GM18867 (cell line): ENCODE results near the gene DNAJC9.
"Not testable (repeated sequence)": the region's sequence is repeated elsewhere in the genome, so short reads cannot be mapped to it uniquely, and the experiment has no call there.

Source experiments
- ATAC-seq: cut with Tn5 transposase; IDR thresholded peaks from one replicate; pipeline ENCODE4 v1.9.1; 2021; ENCODE audit warnings: mild to moderate bottlenecking, moderate library complexity; ENCODE audit not compliant: unreplicated experiment

Gene DNAJC9, protein sequence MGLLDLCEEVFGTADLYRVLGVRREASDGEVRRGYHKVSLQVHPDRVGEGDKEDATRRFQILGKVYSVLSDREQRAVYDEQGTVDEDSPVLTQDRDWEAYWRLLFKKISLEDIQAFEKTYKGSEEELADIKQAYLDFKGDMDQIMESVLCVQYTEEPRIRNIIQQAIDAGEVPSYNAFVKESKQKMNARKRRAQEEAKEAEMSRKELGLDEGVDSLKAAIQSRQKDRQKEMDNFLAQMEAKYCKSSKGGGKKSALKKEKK

DNA sequence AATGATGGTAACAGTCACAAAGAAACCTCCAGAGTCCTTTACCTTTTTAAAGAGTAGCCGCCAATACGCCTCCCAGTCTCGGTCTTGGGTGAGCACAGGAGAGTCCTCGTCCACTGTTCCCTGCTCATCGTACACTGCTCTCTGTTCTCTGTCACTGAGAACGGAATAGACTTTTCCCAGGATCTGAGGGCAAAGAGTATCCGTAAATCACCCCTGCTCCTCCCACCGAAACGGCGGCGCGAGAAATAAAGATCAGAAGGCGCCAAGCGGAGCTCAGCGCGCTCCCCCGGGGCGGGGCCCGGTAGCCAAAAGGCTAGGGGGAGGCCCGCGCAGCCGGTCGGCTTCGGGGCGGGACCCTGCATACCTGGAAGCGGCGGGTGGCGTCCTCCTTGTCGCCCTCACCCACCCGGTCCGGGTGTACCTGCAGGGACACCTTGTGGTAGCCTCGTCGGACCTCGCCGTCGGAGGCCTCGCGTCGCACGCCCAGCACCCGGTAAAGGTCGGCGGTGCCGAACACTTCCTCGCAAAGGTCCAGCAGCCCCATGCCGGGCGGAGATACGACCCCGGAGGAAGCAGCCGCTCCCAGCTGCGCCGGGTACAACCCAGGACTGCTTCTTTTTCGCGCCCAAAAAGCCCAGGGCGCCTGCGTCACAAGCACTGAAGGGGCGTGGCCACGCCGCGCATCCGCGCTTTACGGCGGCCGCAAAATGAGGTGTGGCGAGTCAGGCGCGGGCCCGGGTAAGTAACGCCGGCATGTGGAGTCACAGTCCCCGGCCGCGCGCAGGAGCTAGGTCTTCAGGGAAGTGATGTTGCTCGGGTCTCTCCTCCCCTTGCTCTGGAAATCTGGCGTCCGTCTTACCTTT, at the start of gene DNAJC9:
Gene DNAJC9 (minus strand): TSS at position 610 of the 863 bp plus-strand sequence. CDS start 66 bp downstream, at position 544.
- peak; percentile 75 for ATAC-seq

DNA sequence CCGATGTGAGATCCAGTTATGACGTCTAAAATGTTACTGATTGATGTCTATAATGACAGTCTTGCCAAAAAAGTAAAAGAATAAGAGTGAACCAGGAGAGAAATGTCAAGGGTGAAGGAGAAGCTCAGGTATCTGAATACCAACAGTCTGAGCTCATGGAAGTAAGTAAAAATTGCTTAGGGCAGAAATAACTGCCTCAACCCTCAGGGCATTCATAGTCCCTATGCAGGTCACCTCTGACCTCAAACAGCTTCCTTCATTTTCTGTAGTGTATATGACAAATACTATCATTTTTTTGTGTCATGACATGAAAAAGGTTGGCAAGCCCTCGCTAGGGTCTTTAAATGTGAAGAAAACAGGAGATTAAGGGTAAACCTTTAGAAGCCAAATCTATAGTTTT, 46.4 kb upstream of the DNAJC9 start:
- no peak for ATAC-seq

DNA sequence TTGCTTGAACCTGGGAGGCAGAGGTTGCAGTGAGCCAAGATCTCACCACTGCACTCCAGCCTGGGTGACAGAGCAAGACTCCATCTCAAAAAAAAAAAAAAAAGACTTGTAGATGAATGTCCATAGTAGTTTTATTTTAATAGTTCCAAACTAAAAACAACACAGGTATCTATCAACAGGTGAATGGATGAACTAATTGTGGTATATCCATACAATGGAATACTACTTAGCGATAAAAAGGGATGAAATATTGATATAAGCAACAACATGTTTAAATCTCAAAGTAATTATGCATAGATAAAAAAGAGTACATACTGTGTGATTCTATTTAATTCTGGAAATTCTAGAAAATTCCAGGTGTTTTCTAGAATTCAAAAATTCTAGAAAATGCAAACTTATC, 42.9 kb upstream of the DNAJC9 start:
- ATAC-seq: no peak

DNA sequence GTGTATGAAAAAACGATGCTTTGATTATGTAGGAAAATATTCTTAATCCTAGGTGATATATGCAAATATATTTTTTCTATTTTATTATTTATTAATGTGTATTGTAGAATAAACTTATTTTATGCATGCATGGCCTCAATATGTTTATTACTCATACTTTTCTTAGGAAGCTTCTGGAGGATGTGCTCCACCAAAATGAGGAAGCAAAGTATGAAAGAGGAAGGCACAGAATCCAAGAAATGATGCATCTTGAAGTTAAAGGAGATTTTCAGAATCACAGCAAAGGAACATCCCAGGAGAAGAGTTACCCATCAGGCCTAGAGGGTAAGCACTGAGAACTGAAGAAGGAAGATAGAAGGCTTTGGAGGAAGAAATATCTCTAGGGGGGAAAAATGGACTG, 40.4 kb upstream of the DNAJC9 start:
- no peak for ATAC-seq

DNA sequence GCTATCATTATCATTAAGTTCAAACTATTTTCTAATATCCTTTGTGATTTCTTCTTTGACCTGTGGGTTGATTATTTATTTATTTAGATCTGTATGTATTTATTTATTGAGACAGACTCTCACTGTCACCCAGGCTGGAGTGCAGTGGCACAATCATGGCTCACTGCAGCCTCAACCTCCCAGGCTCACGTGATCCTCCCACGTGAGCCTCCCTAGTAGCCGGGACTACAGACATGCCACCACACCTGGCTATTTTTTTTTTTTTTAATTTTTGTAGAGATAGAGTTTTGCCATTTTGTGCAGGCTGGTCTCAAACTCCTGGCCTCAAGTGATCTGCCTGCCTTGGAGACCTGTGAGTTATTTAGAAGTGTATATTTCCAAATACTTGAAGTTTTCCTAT, 34.0 kb upstream of the DNAJC9 start:
- no peak for ATAC-seq

DNA sequence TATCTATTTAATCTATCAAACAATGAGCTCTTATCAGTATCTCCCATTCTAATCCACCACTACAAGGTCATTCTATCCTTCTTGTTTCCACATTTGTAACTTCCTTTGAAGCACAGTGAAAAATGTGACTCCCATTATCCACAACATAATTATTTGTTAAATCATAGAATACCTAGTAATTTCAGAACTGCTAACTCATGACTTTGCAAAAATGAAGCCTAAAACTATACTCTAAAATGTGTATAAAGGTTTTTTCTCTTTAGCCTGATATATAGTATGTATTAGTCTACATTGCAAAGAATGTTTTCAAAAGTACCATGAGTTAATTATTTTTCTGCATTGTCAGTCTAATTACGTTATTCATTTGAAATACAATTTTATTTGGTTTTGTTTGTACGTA, 17.4 kb upstream of the DNAJC9 start:
- no peak for ATAC-seq

DNA sequence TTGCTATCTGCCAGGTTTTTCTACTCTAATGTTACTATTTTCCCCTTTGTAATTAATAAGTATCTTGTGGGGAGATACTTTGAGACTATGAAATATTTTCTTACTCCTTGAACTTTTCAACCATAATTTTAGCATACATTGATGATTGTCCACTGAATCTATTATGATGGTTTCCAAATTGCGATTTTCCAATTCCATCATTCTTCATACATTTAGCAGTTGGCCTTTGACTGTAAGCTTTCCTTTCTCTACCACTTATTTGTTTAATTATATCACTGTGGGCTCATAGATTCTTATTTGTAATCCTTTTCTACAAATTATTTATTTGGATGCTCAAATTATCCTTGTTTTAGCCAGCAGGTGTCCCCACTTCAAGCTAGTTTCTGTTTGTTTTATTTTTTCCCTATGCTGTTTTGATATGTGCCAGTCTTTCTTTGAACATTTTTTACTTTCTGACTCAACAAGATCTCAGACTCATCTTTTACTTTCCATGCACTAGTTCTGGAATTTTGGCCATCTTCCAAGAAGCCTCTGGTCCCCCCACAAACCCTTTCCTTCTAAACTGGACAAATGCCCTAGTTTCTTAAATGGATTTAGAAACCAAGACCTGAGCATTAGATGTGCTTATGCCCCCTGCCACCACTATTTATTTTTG, 16.8 kb upstream of the DNAJC9 start:
- no peak for ATAC-seq

DNA sequence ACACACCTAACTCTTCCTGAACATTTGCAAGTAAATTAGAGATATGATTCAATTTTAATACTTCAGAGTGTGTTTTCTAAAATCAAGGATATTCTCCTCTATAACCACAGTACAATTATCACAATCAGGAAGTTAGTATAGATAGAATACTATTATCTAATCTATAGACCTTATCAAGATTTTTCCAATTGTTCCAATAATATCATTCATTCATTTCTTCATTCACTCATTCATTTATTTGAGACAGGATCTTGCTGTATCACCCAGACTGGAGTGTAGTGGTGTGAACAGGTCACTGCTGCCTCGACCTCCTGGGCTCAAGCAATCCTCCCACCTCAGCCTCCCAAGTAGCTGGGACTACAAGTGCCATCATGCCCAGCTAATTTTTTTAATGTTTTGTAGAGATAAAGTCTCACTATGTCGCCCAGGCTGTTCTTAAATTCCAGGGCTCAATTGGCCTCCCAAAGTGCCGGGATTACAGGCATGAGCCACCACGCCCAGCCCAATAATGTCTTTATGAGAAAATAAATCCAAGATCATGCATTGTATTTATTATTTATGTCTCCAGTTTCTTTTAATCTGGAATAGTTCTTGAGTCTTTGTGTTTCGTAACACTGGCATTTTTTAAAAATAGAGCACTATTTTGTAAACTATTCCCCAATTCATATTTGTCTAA, 16.0 kb upstream of the DNAJC9 start:
- ATAC-seq: no peak

DNA sequence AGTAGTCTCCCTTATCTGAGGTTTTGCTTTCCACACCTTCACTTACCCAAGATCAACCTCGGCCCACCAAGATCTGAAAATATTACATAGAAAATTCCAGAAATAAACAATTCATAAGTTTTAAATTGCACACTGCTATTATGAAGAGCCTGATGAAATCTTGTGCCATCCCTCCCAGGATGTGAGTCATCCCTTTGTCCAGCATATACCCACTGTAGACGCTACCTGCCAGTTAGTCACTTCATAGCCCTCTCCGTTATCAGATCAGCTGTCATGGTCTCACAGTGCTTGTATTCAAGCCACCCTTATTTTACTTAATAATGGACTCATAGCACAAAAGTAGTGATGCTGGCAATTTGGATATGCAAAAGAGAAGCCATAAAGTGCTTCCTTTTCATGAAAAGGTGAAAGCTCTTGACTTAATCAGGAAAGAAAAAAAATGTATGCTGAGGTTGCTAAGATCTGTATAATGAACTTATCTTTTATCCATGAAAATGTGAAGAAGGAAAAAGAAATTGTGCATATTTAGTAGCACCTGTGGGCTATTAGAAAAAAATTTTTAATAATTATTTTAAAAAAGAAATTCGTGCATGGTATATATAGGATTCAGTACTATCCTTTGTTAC, 15.2 kb upstream of the DNAJC9 start:
- no peak for ATAC-seq

DNA sequence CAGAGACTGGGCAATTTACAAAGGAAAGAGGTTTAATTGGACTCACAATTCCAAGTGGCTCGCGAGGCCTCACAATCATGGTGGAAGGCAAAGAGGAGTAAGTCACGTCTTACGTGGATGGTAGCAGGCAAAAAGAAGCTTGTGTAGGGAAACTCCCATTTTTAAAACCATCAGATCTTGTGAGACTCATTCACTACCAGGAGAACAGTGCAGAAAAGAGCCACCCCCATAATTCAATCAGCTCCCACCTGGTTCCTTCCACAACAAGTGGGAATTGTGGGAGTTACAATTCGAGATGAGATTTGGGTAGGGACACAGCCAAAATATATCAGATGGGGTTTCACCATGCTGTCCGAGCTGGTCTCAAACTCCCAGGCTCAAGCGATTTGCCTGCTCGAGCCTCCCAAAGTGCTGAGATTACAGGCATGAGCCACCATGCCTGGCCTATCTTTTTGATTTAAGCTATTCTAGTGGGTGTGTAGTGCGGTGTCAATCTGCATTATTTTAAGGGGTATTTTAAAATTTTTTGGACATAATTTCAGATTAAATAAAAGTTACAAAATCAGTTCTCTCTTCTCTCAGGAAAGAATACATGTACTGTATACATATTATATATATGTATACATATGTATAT, 14.4 kb upstream of the DNAJC9 start:
- ATAC-seq: no peak

DNA sequence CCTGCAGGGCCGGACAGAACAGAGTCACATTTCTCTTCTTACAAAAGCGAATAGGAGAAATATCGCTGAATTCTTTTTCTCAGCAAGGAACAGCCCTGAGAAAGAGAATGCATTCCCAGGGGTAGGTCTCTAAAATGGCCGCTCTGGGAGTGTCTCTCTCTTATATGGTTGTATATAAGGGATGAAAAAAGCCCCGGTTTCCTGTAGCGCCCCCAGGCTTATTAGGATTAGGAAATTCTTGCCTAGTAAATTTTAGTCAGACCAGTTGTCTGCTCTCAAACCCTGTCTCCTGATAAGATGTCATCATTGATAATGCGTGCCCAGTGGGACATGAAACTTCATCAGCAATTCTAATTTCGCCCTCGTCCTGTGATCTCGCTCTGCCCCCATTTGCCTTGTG, 11.6 kb upstream of the DNAJC9 start:
- not testable (repeated sequence) for ATAC-seq

DNA sequence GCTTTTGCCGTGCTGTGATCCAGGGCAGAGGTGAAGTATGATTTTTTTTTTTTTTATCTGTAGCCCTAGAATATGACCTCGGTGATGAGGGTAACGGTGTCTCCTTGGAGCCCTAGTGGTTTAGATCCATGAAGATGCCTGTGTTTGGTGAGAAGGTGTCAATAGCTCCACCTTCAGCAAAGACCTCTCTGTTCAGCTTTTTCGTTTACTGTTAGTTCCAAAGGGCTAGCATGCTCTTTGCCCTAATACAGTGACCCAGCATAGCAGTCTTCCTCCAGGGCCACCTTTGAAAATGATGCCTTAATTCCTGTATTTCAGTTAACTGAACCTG, 6.1 kb upstream of the DNAJC9 start:
- ATAC-seq: no peak

DNA sequence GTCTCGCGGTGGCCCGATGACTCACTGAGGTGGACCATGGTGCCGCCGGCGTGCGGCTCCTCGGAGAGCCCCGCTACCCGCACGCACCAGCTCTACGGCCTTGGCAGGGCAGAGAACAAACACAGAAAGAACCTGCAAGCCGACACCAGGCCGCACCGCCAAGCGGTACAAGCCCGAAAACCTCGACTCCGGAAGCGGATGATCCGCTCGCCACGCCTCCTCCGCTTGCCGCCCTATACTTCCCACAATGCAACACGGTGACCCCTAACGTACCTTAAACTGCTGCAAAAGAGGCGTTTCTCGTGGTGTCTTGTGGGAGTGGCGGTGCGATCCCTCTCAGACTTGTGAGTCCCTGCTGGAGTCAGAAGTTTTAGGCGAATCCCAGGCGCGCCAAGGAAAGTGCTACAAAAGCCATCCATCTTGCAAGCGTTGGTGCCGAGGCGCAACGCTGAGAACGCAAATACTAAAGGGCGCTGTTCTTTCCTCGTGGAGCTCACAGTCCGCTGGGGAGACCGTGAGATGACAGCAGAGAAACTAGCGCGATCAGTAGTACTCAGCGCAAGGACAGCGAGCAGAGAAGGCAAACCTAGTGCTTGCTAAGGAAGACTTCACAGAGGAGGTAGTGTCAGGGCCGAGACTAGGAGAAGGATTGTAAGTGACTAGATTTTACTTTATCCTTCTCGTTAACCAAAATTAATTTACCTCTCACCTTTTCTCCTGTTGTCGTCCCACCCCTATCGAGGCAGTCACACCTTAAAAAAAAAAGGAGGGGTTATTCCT, 5.6 kb upstream of the DNAJC9 start, which contains the start of gene MRPS16:
Gene MRPS16 (minus strand): TSS at position 200 of the 780 bp plus-strand sequence. CDS start 162 bp downstream, at position 38.
- peak; percentile 83 for ATAC-seq

DNA sequence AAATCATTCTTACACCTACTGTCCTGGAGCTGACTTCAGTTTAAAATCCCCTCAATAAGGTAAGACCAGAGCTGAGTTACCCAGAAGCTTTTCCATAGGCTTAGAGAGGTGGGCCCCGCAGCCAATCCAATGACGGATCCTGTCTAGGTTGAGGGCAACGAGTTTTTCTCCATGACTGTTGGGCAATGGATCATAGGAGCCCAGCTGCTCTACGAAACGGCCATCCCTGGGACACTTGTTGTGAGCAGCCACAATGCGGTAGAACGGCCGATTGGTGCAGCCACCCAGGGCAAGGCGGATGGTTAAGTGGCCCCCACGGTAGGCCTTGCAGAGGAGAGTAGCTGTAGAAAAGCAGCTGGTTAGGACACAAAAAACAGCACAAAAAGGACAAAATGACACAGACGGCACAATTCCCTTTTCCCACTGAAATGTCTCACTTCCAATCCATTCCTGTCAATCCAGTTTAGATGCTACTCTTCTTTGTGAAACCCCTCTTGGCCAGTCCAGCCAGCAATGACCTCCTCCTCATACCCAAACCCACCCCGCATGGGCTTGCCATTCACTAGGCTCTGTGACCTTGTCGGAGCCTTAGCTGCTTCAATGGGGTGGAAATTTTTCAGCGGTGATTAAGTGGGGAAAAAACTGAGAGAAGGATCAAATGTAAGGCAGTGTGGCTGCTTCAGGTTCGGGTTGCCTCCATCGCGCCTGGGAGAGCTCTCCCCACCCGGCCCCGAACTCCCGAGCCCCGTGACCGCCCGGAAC, 4.8 kb upstream of the DNAJC9 start:
- no peak for ATAC-seq

DNA sequence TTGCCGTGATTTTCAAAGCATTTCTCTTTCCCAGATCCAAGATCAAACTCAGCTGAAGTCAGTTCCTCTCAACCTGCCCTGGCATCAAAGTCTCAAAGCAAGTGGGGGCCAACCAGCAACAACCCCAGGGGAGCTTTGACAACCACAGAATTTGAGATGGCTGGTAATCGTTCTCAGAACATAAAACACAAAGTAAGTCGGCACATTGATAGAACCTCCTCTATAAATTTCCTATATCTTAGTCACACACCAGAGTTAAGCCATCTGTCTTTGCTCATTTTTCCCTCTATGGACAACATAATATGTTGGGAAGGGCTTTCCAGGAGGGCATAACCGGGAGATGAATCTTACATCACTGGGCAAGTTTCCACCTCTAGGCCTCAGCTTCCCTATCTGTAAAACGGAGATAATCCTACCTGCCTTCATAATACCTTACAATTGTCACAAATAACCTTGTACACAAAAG, 1.2 kb upstream of the DNAJC9 start:
- no peak for ATAC-seq

DNA sequence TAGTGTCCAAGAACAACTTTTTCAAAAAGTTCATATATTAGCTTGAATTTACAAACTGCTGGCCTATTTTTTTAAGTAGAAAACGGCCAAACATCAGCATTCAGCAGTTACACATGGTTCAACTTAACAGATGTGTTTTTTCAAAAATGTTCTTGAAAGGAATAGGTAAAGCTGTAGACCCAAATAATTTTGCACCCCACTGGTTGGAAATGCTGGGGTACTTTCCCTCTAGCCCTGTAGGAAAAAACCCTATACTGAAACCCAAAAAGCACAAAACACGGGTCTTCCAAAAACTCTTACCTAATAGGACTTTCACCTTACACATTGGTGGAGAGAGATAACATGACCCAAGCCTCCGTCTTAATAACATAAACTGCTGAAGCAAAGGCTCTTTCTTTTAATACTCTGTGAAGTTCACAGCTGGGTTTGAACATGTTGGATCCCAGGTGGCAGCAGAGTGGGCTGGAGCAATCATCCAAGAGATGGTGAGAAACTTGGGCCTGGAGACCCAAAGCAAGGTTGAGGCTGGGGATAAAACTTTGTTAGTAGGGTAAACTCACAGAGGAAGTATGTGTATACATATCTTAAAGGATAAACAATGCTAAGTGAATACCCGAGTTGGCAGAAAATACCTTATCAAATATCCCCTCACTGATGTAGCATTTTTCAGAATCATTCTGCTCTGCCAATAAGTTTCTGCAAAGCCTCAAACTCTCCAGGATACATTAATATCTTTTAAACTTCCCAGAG, 629 bp upstream of the DNAJC9 start:
- ATAC-seq: no peak

DNA sequence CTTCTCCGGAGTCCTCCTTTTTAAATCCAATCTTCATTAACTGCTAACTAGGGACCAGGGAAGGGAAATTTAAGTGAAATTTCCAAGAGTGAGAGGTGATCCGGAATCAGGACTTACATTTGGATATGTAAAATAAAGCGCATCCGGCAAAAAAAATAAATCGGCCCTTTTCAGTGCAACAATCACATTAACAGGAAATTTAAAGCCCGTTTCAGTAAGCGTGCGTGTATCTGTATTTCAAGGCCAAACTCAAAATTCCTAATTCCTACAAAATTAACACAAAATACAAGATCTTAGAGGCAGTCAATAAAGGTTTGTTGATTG, 771 bp downstream of the DNAJC9 start:
- ATAC-seq: no peak

DNA sequence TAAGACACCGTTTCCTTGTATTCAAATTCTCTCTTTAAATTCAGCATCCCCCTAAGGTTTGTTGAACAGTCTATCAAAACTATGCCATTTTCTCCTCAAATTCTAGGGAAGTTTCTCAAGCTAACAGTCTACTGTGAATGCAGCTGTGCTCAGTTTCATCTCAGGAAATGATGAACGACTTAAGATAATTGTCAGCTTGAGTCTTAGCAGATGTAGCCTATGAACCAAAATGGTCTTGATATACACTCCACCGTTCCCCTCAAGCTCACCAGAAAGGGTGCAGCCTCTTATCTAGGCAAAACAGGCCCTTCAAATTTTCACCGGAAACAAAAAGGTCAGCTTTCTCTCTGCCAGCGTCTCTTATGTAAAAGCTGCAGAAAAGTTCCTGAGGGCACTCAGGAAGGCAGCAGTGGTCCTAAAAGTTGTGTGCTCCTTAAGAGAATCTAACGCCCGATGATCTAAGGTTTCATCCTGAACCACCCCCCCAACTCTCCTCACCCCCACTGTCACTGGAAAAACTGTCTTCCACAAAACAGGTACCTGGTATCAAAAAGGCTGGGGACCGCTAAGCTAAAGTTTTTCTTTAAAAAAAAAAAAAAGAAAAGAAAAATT, 2.1 kb downstream of the DNAJC9 start:
- ATAC-seq: no peak
